Mesenchymal stem cell (in vitro differentiated cells and primary cell): Measurements from ENCODE around the gene NDUFAF3.
A peak's percentile ranks its signal among the peaks of the same experiment; 100 is the strongest.

Experiments
- DNase-seq: peaks from one replicate; pipeline ENCODE4 v3.0.0-alpha.2; 2013
- H2AFZ ChIP-seq: one replicate; pipeline ENCODE4 v1.6.1; 2013; ENCODE audit warnings: low read depth, mild to moderate bottlenecking, control low read depth, inconsistent platforms, low read length, moderate library complexity
- H2AK5ac ChIP-seq: 2 replicates; pipeline ENCODE4 v1.6.1; 2013; ENCODE audit warnings: low read length, moderate library complexity, mild to moderate bottlenecking, inconsistent platforms; ENCODE audit not compliant: severe bottlenecking
- H2BK120ac ChIP-seq: one replicate; pipeline ENCODE4 v1.6.1; 2013; ENCODE audit warnings: low read depth, mild to moderate bottlenecking, inconsistent platforms, low read length, moderate library complexity
- H2BK12ac ChIP-seq, 2 experiments: one replicate each; pipeline ENCODE4 v1.6.1; 2013; ENCODE audit warnings: inconsistent platforms in 2 of 2, low read length in 2 of 2, mild to moderate bottlenecking in 2 of 2, moderate library complexity in 2 of 2, control low read depth in 1 of 2
- H2BK15ac ChIP-seq: one replicate; pipeline ENCODE4 v1.6.1; 2013; ENCODE audit warnings: mild to moderate bottlenecking, low read depth, inconsistent platforms; ENCODE audit not compliant: poor library complexity, severe bottlenecking
- H2BK5ac ChIP-seq: 2 replicates; pipeline ENCODE4 v1.6.1; 2013; ENCODE audit warnings: low read depth, mild to moderate bottlenecking, low read length, control low read depth, inconsistent platforms; ENCODE audit not compliant: poor library complexity, severe bottlenecking
- H3K14ac ChIP-seq, 2 experiments: one replicate each; pipeline ENCODE4 v1.6.1; 2013; ENCODE audit warnings: inconsistent platforms in 2 of 2, low read length in 2 of 2, control low read depth in 1 of 2, mild to moderate bottlenecking in 1 of 2, moderate library complexity in 1 of 2
- H3K18ac ChIP-seq, 2 experiments: one replicate each; pipeline ENCODE4 v1.6.1; 2013; ENCODE audit warnings: inconsistent platforms in 2 of 2, low read length in 2 of 2, control low read depth in 1 of 2, low read depth in 1 of 2, mild to moderate bottlenecking in 1 of 2
- H3K23ac ChIP-seq, 2 experiments: one replicate each; pipeline ENCODE4 v1.6.1; 2013; ENCODE audit warnings: inconsistent platforms in 2 of 2, low read length in 2 of 2, mild to moderate bottlenecking in 2 of 2, moderate library complexity in 2 of 2, control low read depth in 1 of 2
- H3K27ac ChIP-seq: 2 replicates; pipeline ENCODE4 v1.5.1; 2013; ENCODE audit warnings: mild to moderate bottlenecking, moderate library complexity, low read length, control low read depth, inconsistent platforms; ENCODE audit not compliant: poor library complexity, severe bottlenecking
- H3K27me3 ChIP-seq, 2 experiments: 2 replicates each; pipeline versions ENCODE4 v1.6.1 to v1.7.0; 2013; ENCODE audit warnings: low read length in 2 of 2, mild to moderate bottlenecking in 2 of 2, moderate library complexity in 2 of 2, control low read depth in 1 of 2, inconsistent platforms in 1 of 2; ENCODE audit not compliant: control insufficient read depth in 1 of 2, insufficient read depth in 1 of 2
- H3K36me3 ChIP-seq, 2 experiments: 2 replicates each; pipeline versions ENCODE4 v1.6.1 to v1.7.0; 2013; ENCODE audit warnings: low read length in 2 of 2, control low read depth in 1 of 2, inconsistent platforms in 1 of 2, low read depth in 1 of 2, mild to moderate bottlenecking in 1 of 2; ENCODE audit not compliant: insufficient read depth in 2 of 2, control insufficient read depth in 1 of 2
- H3K4ac ChIP-seq, 2 experiments: one replicate each; pipeline ENCODE4 v1.6.1; 2013; ENCODE audit warnings: inconsistent platforms in 2 of 2, low read length in 2 of 2, mild to moderate bottlenecking in 2 of 2, moderate library complexity in 2 of 2, control low read depth in 1 of 2, low read depth in 1 of 2
- H3K4me1 ChIP-seq: 2 replicates; pipeline ENCODE4 v1.6.1; 2013; ENCODE audit warnings: low read depth, low read length, control low read depth; ENCODE audit not compliant: control insufficient read depth, insufficient read depth
- H3K4me2 ChIP-seq: 2 replicates; pipeline ENCODE4 v1.6.1; 2013; ENCODE audit warnings: low read length, mild to moderate bottlenecking, inconsistent platforms; ENCODE audit not compliant: poor library complexity, severe bottlenecking
- H3K4me3 ChIP-seq, 2 experiments: 2 replicates each; pipeline versions ENCODE4 v1.5.1 to v1.7.0; 2013; ENCODE audit warnings: low read length in 2 of 2, mild to moderate bottlenecking in 2 of 2, control low read depth in 1 of 2, low read depth in 1 of 2; ENCODE audit not compliant: insufficient read depth in 1 of 2
- H3K79me1 ChIP-seq: replicated peaks from 2 replicates; pipeline ENCODE4 v1.6.1; 2013; ENCODE audit warnings: mild to moderate bottlenecking, control low read depth, low read length, inconsistent platforms; ENCODE audit not compliant: poor library complexity, severe bottlenecking
- H3K9ac ChIP-seq: 2 replicates; pipeline ENCODE4 v1.7.0; 2013; ENCODE audit warnings: mild to moderate bottlenecking, low read length, moderate library complexity
- H3K9me3 ChIP-seq: 2 replicates; pipeline ENCODE4 v1.7.0; 2013; ENCODE audit warnings: mild to moderate bottlenecking, low read length; ENCODE audit not compliant: control insufficient read depth
- H4K8ac ChIP-seq: one replicate; pipeline ENCODE4 v1.6.1; 2013; ENCODE audit warnings: inconsistent platforms, mild to moderate bottlenecking, low read length, moderate library complexity
- H4K91ac ChIP-seq: one replicate; pipeline ENCODE4 v1.6.1; 2013; ENCODE audit warnings: mild to moderate bottlenecking, low read length, inconsistent platforms
- WGBS: methylation state at CpG from one replicate; pipeline ENCODE4 v1.1.7; 2013; ENCODE audit warnings: mixed read lengths; 5-methylcytosine and 5-hydroxymethylcytosine counted together

Gene NDUFAF3

DNA sequence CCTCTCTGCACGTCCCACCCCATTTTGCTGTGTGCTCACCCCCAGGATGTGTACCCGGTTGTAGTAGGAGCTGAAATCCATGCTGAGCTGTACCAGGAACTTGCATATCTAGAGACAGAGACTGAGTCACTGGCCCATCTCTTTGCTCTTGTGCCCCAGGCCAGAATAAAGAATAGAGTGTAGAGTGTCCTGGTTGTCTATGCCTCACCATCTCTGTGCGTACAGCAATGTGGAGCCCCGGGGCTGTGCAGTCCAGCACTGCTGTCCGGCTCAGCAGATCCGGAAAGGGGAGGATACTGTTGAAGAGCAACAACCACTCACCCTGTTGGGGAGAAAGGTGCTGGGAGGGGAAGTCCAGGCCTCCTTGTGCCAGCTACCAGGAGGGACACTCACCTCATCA is 6.2 kb upstream of the NDUFAF3 start:
- WGBS, result 98% methylated on average over 6 of the region's 6 CpGs
- Histone ChIP-seq H3K27ac (no peak overlapping the region), H2BK120ac (no peak overlapping the region), H3K79me1 (peaks cover 18% of the 10 kb centered on the region), H2BK15ac (no peak overlapping the region), H4K8ac (no peak overlapping the region), H3K9me3 (no peaks in the 10 kb centered on the region), H3K14ac (no peak overlapping the region), H2BK12ac (no peak overlapping the region), H3K23ac (no peak overlapping the region), H3K27me3 (no peaks in the 10 kb centered on the region), H3K4me2 (no peak overlapping the region), H3K9ac (no peak overlapping the region), H3K4me1 (peaks cover 45% of the 10 kb centered on the region), H2AFZ (no peak overlapping the region), H2AK5ac (no peak overlapping the region), H2BK5ac (no peak overlapping the region), H3K18ac (no peak overlapping the region), H3K4me3 (no peak overlapping the region), H3K4ac (no peak overlapping the region), H4K91ac (no peak overlapping the region), H3K36me3 (peaks cover 58 to 62% of the 10 kb centered on the region in 2 experiments)
- DNase-seq, result no peak

DNA sequence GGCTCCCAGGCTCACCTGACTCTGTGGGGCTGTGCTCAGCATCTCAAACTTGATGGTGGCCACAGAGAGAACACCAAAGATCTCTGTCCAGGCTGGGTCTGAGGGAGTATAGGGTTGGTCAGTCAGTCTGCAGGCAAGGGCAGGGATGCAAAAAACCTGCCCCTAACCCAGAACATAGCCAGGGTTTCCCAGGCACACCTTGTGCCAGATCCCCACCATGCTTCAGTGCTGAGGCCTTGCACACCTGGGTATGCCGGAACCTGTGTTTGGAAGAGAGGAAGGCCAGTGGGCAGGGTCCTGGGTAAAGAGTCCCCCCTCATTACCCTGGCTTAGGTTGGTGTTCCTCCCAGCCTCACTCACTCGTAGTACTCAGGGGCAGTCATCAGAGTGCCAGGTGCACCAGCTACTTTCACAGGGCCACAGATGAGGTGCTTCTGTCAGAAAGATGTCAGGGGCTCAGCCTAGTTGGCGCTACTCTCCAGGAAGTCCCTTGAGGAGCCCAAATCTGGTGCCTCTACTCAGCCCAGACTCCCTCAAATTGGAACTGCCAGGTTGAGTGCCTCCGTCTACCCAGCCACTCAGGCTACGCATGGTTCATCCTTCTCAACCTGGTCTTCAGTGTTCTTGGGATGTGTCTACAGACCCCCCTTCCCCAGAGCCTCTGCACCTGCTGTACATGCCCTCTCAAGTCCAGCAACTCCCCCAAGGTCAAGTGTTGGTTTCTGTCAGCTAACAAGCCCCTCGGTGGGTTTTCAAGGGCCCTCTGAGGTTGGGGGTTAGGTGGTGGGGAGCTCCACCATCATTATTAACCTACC is 5.3 kb upstream of the NDUFAF3 start:
- peaks cover 18% of the 10 kb centered on the region for H3K79me1 ChIP-seq
- H2AFZ ChIP-seq, result no peak overlapping the region
- H4K91ac ChIP-seq, result no peak overlapping the region
- no peaks in the 10 kb centered on the region for H3K9me3 ChIP-seq
- peaks cover 45% of the 10 kb centered on the region for H3K4me1 ChIP-seq
- H3K4ac ChIP-seq, result no peak overlapping the region
- H3K36me3 ChIP-seq, result peaks cover 54 to 56% of the 10 kb centered on the region in 2 experiments
- H3K4me2 ChIP-seq, result no peak overlapping the region
- no peak overlapping the region for H2BK120ac ChIP-seq
- peak overlapping the region; percentile 1 for H4K8ac ChIP-seq
- 94% methylated on average over 5 of the region's 6 CpGs for WGBS
- peak overlapping the region; percentile 93 for H3K9ac ChIP-seq
- H3K14ac ChIP-seq, result no peak overlapping the region
- no peak overlapping the region for H3K18ac ChIP-seq
- peak overlapping the region in 1 of 2 experiments; percentile 94 for H3K4me3 ChIP-seq
- H2BK15ac ChIP-seq, result no peak overlapping the region
- peak overlapping the region; percentile 11 for H2AK5ac ChIP-seq
- H3K27me3 ChIP-seq, result no peaks in the 10 kb centered on the region
- H3K27ac ChIP-seq, result no peak overlapping the region
- H3K23ac ChIP-seq, result no peak overlapping the region
- DNase-seq, result no peak
- no peak overlapping the region for H2BK12ac ChIP-seq
- no peak overlapping the region for H2BK5ac ChIP-seq

DNA sequence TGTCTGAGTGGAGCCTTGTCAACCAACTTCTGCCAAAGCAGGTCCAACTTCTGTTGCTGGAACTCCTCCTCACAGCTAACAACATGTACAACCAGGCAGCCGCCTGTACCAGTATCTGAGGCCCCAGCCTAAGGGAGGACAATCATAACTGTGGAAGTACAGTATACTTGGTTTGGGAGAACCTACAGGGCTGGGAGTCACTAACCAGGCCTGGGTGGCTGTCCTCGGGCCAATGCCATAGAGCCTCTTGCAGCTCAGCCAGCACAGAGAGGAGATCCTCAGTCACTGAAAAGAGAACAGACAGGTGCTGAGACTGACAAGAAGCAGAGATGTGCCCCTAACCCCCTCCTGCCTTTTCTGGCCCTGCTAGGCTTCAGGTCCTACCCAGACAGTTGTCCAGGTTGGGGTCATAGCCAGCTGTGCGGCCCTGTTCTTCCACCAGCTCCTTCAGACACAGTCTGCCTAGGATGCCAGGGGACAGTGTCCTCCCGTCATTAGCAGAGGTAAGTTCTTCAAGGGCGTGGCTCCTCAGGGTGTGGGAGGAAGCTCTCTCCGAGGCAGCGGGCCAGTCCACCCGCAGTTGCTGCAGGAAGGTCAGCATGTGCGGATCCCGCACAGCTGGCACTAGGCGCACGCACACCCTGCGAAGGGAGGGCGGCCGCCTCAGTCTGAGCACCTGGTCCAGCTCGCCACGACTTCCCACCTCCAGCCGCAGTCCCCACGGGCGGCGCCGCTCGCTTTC is 4.5 kb upstream of the NDUFAF3 start:
- no peaks in the 10 kb centered on the region for H3K9me3 ChIP-seq
- peaks cover 47 to 48% of the 10 kb centered on the region in 2 experiments for H3K36me3 ChIP-seq
- no peak overlapping the region for H2BK120ac ChIP-seq
- H3K79me1 ChIP-seq, result peaks cover 16% of the 10 kb centered on the region
- peak overlapping the region; percentile 54 to 85 for H3K4ac ChIP-seq
- peak overlapping the region; percentile 1 for H2AK5ac ChIP-seq
- WGBS, result 14% methylated on average over 20 of the region's 23 CpGs
- H3K27me3 ChIP-seq, result no peaks in the 10 kb centered on the region
- H3K4me2 ChIP-seq, result peak overlapping the region; percentile 62
- no peak overlapping the region for H2BK5ac ChIP-seq
- DNase-seq, result peak; percentile 9
- H4K91ac ChIP-seq, result peak overlapping the region; percentile 56
- peak overlapping the region in 1 of 2 experiments; percentile 5 for H3K23ac ChIP-seq
- H2AFZ ChIP-seq, result peak overlapping the region; percentile 54
- H3K4me3 ChIP-seq, result peak overlapping the region; percentile 81 to 94
- peak overlapping the region in 1 of 2 experiments; percentile 22 for H3K14ac ChIP-seq
- no peak overlapping the region for H3K27ac ChIP-seq
- H4K8ac ChIP-seq, result peak overlapping the region; percentile 31
- no peak overlapping the region for H2BK15ac ChIP-seq
- H2BK12ac ChIP-seq, result no peak overlapping the region
- H3K4me1 ChIP-seq, result peaks cover 43% of the 10 kb centered on the region
- peak overlapping the region; percentile 93 for H3K9ac ChIP-seq
- H3K18ac ChIP-seq, result peak overlapping the region in 1 of 2 experiments; percentile 80
